Activated CD8-positive, alpha-beta T cell treated with anti-CD3 and anti-CD28 coated beads for 36 hours (primary cell): ENCODE data around the gene DCAKD. TPM values are rescaled to one million over a fixed set of nuclear protein-coding genes. Genes with fewer than 3 reads are reported as not detected.
"Not testable (repeated sequence)": the region's sequence is repeated elsewhere in the genome, so short reads cannot be mapped to it uniquely, and the experiment has no call there.

Experiments used
- ATAC-seq: fragments of 200-7000 bp; cut with Tn5 transposase; one replicate; pipeline ENCODE4 v1.10.0; 2021; ENCODE audit warnings: mild to moderate bottlenecking, moderate library complexity
- CTCF ChIA-PET: fragments of 350-600 bp; sonication (Branson Sonifier 250); formaldehyde crosslinking; loops from one replicate; lab custom pipeline; 2021; ENCODE audit warnings: antibody characterized with exemption; lab: Charles Lee
- POLR2A ChIA-PET: fragments of 350-600 bp; sonication (Branson Sonifier 250); formaldehyde crosslinking; loops from one replicate; lab custom pipeline; 2021; ENCODE audit warnings: antibody characterized with exemption; lab: Charles Lee
- DNase-seq: peaks from one replicate; pipeline ENCODE4 v3.0.0-alpha.2; 2020
- H3K27ac Mint-ChIP-seq: one replicate; pipeline ENCODE4 v1.8.0; 2021; ENCODE audit warnings: mild to moderate bottlenecking, mixed read lengths
- H3K27me3 Mint-ChIP-seq: one replicate; pipeline ENCODE4 v1.8.0; 2021; ENCODE audit warnings: mixed read lengths
- H3K36me3 Mint-ChIP-seq: one replicate; pipeline ENCODE4 v1.8.0; 2021; ENCODE audit warnings: low read depth, mixed read lengths
- H3K4me1 Mint-ChIP-seq: one replicate; pipeline ENCODE4 v1.8.0; 2021; ENCODE audit warnings: low read depth, mixed read lengths
- H3K4me3 Mint-ChIP-seq: one replicate; pipeline ENCODE4 v1.8.0; 2021; ENCODE audit warnings: mild to moderate bottlenecking, moderate library complexity, mixed read lengths
- H3K9me3 Mint-ChIP-seq: one replicate; pipeline ENCODE4 v1.8.0; 2021; ENCODE audit warnings: mixed read lengths
- intact Hi-C: fragments of 100-400 bp; cut with micrococcal nuclease; formaldehyde crosslinking; loops from one replicate; pipeline ENCODE4 v1.10.0; 2022
- total RNA-seq, 2 experiments: library from RNA; stranded (reverse); gene quantifications; one replicate each; pipeline ENCODE4 v1.2.3, GENCODE V29; 2021
- TF ChIP-seq, protein P1 (sequence below): fragments of 200-600 bp; IDR thresholded peaks from one replicate; pipeline ENCODE4 v1.8.0; 2022; ENCODE audit warnings: antibody characterized with exemption, mild to moderate bottlenecking

Gene DCAKD
- total RNA-seq, 2 experiments from 2014 or later, result 34.3 to 35.8 TPM

- H3K27ac Mint-ChIP-seq, result peak within 1 kb of the TSS; percentile 94
- peak; percentile 99 for DNase-seq
- no peaks in the 10 kb centered on the region for H3K27me3 Mint-ChIP-seq
- ChIA-PET POLR2A (interaction anchor here (0.7 to 6.2 kb wide), 13 partner anchors 10 to 196 kb away, joined by 3 to 51 read pairs (median 3); partner anchors contain the start of genes DCAKD and HEXIM1), CTCF (interaction anchor here (0.7 to 3.8 kb wide), 6 partner anchors 10 to 89 kb away, joined by 3 to 16 read pairs (median 10); partner anchors contain the start of genes ACBD4 and DCAKD)
- intact Hi-C loops, result no loop called here
- peaks cover 37% of the 10 kb centered on the region for H3K4me1 Mint-ChIP-seq
- H3K36me3 Mint-ChIP-seq, result peaks cover 23% of the 10 kb centered on the region
- peak within 1 kb of the TSS; percentile 89 for H3K4me3 Mint-ChIP-seq
- ATAC-seq, result peak; percentile 92
- TF ChIP-seq, protein P1, sequence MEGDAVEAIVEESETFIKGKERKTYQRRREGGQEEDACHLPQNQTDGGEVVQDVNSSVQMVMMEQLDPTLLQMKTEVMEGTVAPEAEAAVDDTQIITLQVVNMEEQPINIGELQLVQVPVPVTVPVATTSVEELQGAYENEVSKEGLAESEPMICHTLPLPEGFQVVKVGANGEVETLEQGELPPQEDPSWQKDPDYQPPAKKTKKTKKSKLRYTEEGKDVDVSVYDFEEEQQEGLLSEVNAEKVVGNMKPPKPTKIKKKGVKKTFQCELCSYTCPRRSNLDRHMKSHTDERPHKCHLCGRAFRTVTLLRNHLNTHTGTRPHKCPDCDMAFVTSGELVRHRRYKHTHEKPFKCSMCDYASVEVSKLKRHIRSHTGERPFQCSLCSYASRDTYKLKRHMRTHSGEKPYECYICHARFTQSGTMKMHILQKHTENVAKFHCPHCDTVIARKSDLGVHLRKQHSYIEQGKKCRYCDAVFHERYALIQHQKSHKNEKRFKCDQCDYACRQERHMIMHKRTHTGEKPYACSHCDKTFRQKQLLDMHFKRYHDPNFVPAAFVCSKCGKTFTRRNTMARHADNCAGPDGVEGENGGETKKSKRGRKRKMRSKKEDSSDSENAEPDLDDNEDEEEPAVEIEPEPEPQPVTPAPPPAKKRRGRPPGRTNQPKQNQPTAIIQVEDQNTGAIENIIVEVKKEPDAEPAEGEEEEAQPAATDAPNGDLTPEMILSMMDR, result no peak
- H3K9me3 Mint-ChIP-seq, result no peaks in the 10 kb centered on the region
These were observed 9.6 kb upstream of the DCAKD start, which contains the start of gene NMT1 for GRCh38 chr17:45060797-45061605. TSS of gene NMT1 (plus strand) at chr17:45061317. CDS start at chr17:45061330, 13 bp downstream.

DNA sequence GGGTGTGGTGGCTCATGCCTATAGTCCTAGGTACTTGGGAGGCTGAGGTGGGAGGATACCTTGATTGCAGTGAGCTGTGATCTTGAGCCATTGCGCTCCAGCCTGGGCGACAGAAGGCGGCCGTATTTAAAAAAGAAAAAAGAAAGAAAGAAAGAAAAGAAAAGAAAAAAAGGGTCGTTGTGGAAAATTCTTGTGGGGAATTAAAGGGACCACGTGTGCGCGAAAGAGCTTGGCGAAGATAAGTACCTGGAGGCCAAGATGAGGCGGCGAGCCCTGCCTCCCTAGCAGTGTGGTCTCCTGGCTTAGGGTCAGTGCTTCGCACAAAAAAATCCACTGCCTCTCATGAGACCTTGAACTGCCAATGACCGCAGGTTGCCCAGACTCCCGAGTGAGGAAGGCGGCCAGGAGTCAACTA lies 9.0 kb upstream of the DCAKD start:
- Mint-ChIP-seq H3K36me3 (peaks cover 26% of the 10 kb centered on the region), H3K4me1 (peaks cover 41% of the 10 kb centered on the region), H3K27ac (peak overlapping the region; percentile 94), H3K9me3 (no peaks in the 10 kb centered on the region), H3K4me3 (peak overlapping the region; percentile 89), H3K27me3 (no peaks in the 10 kb centered on the region)
- intact Hi-C loops, result no loop called here
- TF ChIP-seq, protein P1, result no peak
- ATAC-seq, result no peak
- no peak for DNase-seq
- ChIA-PET POLR2A (interaction anchor here (0.7 to 6.2 kb wide), 10 partner anchors 10 to 196 kb away, joined by 3 to 51 read pairs (median 4); partner anchors contain the start of genes DCAKD and HEXIM1), CTCF (interaction anchor here (0.7 to 3.8 kb wide), 5 partner anchors 10 to 89 kb away, joined by 3 to 16 read pairs (median 9); partner anchors contain the start of genes ACBD4 and DCAKD)

DNA sequence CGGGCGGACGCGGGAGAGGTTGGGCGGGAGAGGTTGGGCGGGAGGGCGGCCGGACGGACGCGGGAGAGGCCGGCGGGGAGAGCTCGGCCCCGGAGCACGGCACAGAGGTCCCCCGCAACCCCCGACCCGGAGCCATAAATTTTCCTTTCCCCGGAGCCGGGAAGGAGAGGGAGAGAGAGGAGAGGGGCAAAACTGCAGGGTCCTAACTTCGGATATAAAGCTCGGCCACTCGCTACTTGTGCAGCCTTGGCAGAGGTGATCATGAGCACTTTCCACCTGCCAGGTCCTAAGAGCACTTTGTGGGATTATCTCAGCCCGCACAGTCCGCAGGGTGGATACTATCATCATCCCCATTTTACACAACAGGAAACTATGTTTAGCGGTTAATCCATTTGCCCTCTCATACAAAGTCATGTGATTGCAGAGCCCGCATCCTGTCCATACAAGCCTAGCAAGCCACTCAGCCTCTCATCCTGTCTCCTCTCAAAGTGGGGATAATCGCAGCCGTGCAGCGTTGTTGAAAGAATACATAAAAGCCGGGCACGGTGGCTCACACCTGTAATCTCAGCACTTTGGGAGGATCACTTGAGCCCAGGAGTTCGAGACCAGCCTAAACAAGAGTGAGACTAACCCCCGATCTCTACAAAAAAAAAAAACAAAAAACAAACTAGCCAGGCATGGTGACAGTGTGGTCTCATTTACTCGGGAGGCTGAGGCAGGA lies 780 bp upstream of the DCAKD start:
- no peaks in the 10 kb centered on the region for H3K27me3 Mint-ChIP-seq
- ChIA-PET POLR2A (interaction anchor here (3.9 kb wide), 1 partner anchor 11 kb away, joined by 51 read pairs; the partner anchor contains the start of gene NMT1), CTCF (interaction anchor here (1.2 kb wide), 1 partner anchor 145 kb away, joined by 3 read pairs; no protein-coding TSS in a partner anchor)
- peak; percentile 32 for ATAC-seq
- TF ChIP-seq, protein P1, result no peak
- intact Hi-C loops, result no loop called here
- H3K4me3 Mint-ChIP-seq, result peak overlapping the region; percentile 77
- no peaks in the 10 kb centered on the region for H3K9me3 Mint-ChIP-seq
- peak overlapping the region; percentile 92 for H3K27ac Mint-ChIP-seq
- peak; percentile 77 for DNase-seq
- H3K36me3 Mint-ChIP-seq, result peaks cover 26% of the 10 kb centered on the region
- H3K4me1 Mint-ChIP-seq, result peaks cover 37% of the 10 kb centered on the region

DNA sequence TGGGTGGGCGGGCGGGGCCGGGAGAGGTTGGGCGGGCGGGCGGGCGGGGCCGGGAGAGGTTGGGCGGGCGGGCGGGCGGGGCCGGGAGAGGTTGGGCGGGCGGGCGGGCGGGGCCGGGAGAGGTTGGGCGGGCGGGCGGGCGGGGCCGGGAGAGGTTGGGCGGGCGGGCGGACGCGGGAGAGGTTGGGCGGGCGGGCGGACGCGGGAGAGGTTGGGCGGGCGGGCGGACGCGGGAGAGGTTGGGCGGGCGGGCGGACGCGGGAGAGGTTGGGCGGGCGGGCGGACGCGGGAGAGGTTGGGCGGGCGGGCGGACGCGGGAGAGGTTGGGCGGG lies 254 bp upstream of the DCAKD start:
- H3K9me3 Mint-ChIP-seq, H3K27ac Mint-ChIP-seq, ATAC-seq, DNase-seq, intact Hi-C loops, H3K27me3 Mint-ChIP-seq, H3K4me3 Mint-ChIP-seq: not testable (repeated sequence)
- Mint-ChIP-seq H3K4me1 (peaks cover 42% of the 10 kb centered on the region), H3K36me3 (peaks cover 29% of the 10 kb centered on the region)
- POLR2A ChIA-PET, result interaction anchor here (1.2 to 3.9 kb wide), 2 partner anchors 11 to 97 kb away, joined by 5 to 51 read pairs; partner anchors contain the start of genes HEXIM1 and NMT1
- CTCF ChIA-PET, result interaction anchor here (1.2 to 1.5 kb wide), 2 partner anchors 10 to 146 kb away, joined by 3 to 9 read pairs; partner anchors contain the start of gene NMT1
